Stimulated activated CD4-positive, alpha-beta T cell treated with anti-CD3 and anti-CD28 coated beads, Interleukin-15, amount 100 ng/mL, for 1 hour (primary cell): ENCODE results near the gene ACOD1.
"Not testable (repeated sequence)": the region's sequence is repeated elsewhere in the genome, so short reads cannot be mapped to it uniquely, and the experiment has no call there.

ENCODE experiments used
- DNase-seq, 2 donors: peaks; one replicate each; pipeline ENCODE4 v3.0.0-alpha.2; 2020; ENCODE audit warnings: low read depth in 1 of 2, low spot score in 1 of 2

Gene ACOD1

DNA sequence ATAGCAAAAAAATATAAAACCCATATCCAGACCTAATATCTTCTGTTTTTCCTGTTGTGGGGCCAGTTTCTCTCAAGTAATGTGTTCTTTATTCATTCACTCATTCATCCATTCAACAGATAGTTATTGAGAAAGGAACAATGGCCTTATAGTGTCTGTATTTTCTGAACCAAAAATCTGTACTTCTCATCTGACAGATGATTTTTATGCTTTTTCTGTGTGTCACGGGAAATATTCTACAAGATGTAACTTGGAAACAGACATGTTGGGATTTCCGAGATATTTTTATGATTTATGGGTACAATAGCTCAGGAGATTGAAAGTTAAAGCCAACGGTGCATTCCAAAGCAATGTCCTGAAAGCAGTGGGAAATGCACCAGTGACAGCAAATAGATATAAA lies 5.7 kb downstream of the ACOD1 start:
- no peak for DNase-seq

DNA sequence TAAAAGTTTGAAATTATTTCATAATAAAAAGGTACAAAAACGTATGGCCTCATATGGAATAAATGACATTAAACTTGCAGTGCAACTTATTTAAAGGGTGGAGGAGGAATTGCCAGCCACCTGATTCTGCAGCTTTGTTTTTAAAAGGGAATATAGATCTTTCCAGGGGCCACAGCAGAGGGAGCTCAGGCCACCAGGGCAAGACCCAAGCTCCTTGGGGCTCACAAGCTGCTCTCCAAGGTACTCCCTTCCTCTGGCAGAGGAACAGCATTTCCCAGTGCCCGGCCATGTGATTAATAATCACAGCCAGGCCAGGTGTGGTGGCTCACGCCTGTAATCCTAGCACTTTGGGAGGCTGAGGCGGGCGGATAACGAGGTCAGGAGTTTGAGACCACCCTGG lies 6.2 kb downstream of the ACOD1 start:
- no peak for DNase-seq

DNA sequence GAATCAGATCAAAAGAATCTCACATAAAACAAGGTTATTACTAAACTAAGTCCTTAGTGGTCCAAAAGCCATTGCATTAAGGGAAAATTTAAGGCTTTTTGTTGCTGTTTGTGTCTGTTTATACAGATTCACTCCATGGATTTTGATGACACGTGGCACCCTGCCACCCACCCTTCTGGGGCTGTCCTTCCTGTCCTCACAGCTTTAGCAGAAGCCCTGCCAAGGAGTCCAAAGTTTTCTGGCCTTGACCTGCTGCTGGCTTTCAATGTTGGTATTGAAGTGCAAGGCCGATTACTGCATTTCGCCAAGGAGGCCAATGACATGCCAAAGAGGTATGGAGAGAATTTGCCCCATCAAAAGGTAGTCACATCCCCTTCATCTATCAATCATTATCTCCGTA lies 6.9 kb downstream of the ACOD1 start:
- no peak for DNase-seq

DNA sequence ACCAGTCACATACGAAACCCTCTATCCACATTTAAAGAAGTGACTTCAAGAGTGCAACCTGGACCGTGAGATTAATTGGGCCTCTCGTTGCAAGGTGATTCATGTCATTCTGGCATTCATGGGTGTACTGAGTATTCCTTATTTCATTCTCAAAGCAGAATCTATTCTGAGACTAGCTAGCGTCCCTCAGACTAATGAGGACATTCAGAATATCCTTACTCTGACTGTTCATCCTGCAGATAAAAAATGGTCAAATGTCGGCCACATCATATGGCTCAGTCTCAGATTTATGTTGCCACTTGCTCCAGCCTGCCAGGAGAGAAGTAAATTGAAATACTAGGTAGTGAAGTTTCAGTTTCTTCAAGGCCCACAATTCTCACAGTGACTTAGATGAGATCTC lies 7.3 kb downstream of the ACOD1 start:
- DNase-seq, result no peak

DNA sequence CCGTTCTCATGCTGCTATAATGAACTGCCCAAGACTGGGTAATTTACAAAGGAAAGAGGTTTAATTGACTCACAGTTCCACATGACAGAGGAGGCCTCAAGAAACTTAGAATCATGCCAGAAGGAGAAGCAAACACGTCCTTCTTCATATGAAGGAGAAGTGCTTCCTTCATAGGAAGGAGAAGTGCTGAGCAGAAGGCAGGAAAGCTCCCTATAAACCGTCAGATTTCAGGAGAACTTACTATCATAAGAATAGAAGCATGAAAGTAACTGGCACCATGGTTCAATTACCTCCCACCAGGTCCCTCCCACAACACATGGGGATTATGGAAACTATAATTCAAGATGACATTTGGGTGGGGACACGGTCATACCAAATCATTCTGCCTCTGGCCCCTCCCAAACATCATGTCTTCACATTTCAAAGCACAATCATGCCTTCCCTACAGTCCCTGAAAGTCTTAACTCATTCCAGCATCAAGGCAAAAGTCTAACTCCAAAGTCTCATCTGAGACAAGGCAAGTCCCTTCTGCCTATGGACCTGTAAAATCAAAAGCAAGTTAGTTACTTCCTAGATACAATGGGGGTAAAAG lies 10.6 kb downstream of the ACOD1 start:
- DNase-seq, result no peak

DNA sequence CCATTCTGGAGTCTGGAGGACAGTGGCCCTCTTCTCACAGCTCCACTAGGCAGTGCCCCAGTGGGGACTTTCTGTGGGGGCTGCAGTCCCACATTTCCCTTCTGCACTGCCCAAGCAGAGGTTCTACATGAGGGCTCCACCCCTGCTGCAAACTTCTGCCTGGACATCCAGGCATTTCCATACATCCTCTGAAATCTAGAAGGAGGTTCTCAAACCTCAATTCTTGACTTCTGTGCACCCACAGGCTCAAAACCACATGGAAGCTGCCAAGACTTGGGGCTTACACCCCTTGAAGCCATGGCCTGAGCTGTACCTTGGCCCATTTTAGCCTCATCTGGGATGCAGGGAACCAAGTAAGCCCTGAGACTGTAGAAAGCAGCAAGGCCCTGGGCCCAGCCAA lies 11.4 kb downstream of the ACOD1 start:
- not testable (repeated sequence) for DNase-seq

DNA sequence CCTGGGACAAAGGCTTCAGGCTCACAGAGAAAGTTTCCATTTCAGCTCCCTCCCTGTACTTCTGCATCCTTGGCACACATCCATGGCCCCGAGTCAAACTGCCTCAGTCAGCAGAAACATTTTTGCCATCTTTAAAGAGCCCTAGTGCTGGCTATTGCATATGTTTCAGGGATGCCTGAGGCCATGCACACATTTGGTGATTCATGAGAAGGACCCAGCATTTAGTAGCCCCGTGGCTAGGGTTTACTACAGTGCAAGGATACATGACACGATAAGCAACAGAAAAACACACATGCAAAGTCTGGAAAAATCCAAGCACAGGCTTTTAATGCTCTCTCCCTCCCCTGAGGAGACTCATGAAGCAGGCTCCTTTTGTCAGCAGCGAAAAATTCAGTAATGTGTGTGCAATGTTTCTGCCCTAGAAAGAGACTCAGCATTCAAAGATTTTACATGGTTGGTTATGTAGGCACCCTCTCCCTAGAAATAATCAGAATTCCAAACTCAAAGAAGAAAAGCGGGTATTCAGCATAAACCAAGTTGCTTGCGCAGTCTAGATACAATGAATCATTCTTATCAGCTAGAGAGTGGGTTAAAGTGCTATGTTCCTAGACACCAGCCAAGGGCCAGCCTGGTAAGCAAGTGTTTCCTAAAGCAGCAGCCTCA lies 17.6 kb downstream of the ACOD1 start:
- DNase-seq, result no peak

DNA sequence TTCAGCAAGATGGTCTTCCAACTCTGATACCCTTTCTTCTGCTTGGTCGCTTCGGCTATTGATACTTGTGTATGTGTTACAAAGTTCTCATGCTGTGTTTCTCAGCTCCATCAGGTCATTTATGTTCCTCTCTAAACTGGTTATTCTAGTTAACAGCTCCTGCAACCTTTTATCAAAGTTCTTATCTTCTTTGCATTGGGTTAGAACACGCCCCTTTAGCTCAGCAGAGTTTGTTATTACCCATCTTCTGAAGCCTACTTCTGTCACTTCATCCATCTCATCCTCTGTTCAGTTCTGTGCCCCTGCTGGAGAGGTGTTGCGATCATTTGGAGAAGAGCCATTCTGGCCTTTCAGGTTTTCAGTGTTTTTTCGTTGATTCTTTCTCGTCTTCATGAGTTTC lies 18.7 kb downstream of the ACOD1 start:
- no peak for DNase-seq

DNA sequence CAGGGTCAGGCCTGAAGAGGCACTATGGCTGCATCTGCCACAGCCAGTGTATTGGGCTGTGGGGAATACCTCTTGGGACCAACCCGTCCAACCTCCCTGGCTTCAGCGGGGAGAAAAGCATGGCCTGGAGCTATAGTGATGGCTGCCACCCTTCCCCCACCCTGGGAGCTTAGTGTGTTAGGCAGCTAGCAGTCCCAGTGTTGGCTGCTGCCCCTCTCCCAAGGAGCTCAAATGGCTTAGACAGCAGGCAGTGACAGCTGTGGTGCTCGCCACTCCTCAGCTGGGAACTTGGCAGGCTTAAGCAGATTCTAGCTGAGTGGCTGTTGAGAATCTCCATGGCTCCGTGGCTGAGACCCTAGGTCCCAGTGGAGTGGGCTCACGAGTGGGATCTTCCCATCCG lies 19.7 kb downstream of the ACOD1 start:
- no peak for DNase-seq

DNA sequence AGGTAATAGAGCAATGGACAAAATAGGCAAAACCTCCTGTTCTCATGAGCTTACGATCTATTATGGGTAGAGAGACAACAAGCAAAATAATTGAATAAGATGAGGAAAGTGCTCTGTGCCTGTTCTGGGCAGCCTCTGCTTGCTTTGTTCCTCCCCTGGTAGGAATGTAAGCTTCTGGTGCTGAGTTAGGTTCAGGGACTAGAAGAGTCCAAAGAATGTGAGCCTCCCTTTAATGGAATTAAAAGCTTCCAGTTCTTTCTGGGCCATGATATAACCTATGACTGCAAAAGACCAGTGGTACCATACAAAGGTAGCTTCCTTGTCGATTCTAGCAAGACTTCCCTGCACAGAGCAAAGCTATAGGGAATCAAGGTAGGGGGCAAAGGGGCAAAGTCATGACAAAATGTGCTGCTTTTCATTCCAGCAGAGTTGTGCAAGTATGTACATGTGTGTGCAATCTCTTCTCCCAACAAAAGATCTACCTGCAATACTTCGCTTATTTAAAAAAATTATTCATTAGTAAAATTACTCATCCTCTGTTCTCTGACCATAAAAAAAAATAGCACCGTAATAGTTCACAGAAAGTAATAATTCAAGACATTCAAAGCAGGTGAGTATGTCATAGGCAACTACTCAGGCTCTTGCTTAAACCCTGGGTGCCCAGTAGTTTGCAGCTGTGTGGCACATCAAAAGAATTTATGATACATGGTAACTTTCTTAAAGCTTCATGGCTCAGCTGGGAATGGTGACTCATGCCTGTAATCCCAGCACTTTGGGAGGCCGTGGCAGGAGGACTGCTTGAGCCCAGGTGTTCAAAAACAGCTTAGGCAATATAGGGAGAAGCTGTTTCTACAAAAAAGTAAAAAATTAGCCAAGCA lies 21.4 kb downstream of the ACOD1 start:
- DNase-seq, result no peak

DNA sequence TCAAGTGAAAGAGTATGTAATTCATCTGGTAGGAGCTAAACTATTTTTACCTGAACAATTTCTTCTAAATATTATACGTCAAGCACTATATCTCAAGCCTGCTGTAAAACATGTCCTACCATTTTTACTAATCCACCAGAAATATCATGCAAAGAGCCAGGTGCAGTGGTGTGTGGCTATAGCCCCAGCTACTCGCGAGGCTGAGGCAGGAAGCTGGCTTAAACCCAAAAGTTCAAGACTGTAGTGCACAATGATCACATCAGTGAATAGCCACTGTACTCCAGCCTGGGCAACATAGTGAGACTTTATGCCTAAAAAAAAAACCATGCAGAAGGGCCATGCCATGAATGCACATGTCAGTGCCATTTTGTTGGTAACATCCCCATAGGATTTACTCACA lies 22.9 kb downstream of the ACOD1 start:
- DNase-seq, result no peak

DNA sequence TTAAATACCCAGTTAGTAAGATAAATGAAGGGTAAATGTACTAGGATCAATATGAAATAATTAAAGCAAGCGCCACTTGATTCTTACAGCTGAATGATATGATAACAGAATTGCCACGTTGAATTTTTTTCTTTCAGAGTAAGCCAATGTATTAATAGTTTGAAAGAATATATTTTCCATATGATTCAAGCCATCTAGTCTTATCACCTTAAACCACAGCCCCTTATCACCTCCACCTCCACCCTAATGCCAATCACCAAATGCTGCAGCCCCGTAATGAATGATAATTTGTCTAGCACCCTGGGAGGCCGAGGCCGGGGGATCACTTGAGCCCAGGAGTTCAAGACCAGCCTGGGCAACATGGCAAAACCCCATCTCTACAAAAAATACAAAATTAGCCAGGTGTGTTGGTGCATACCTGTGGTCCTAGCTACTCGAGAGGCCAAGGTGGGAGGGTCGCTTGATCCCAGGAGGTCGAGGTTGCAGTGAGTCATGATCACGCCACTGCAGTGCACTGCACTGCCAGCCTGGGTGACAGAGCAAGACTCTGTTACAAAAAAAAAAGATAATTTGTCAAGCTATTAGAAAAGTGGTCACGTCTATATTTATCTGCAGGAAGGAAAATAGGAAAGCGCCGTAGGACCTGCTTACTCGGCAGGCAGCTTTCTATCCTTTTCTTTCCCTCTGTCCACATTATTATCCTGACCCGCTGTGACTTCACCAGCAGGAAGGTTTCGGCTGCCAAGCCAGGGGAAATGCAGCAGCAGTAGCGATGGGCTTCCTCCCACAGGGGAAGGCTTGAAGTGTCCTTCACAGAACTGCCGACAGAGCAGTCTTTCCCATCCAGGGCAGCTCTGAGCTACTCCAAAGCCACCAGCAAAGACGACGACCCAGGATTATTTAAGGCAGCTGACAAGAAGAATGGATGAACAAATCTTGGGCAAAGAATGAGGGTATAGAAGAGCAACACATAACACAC lies 23.8 kb downstream of the ACOD1 start:
- DNase-seq, result no peak

DNA sequence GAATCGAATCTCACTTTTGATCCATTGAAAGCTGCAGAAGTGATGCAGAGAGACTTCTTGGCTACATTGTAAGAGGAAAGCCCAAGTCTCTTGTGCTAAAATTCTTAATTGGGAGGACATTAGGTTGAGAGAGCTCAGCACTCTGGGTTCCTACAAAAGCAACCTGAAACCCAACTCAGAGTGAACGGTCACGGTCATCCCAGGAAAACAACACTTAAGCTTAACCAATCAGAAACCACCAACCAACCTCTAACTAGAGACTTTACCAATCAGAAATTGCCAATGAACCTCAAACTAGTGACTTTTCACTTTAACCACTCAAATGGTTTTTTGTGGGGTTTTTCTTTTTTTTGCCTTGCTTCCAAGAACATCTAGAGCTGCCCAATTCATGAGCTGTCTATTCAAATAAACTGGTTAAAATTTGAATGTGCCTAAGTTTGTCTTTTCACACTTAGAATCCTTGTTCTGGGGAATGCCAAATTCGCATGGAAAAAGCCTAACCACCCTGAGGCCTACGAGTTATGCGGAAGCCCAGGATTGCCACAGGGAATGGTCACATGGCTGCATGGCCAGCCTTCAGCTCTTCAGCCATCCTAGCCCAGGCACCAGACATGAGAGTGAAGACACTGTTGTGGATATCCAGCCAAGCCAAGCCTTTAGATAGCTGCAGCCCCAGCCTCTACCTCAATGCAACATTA lies 25.8 kb downstream of the ACOD1 start:
- no peak for DNase-seq

DNA sequence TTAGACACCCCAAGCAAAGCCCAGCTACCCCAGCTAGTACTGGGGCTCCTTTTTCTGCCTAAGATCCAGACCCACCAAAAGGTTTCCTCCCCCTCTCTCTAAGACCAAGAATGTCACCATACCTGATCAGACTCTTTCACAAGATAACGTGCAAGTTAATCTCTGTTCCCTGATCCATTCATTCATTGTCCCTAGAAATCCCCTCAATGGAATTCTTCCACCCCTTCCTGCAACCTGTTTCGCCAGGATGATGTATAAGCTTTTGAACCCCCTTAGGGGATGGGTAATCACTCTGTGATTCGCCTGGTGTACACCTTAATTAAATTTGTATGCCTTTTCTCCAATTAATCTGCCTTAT lies 26.3 kb downstream of the ACOD1 start:
- DNase-seq, result no peak

DNA sequence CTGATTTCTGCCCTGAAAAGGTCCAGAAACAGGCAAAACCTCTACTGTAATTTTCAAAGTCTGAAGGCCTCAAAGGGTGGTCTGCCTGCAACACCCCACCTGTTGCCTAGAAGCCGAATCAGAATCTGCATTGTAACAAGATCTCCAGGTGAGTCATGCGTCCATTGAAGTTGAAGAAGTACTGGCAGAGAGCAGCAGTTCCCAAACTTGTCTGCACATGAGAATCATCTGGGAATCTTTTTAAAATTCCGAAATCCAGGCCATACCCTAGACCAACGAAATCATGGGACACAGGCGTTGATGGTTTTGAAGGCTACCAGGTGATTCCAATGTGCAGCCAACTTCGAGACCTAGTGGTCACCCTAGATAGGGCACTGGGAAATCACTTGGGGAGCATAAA lies 27.6 kb downstream of the ACOD1 start:
- no peak for DNase-seq

DNA sequence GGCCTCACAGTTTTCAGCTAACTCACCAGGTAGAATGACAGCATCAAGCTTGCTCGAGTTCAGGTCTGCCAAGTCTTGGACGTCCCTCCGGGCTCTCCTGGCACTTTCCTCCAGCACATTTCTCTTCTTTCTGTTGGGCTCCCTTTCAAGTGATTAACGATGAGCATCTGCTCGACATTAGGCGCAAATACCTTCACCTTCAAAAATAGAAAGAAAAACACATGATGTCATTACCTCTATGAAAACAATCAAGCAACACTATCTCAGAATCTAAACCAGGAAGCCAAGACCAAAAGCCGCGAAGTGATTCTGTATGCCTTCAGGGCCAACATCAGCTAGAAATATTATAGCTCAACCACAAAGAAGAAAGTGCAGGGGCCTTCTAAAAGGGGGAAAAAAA lies 28.2 kb downstream of the ACOD1 start:
- no peak for DNase-seq

DNA sequence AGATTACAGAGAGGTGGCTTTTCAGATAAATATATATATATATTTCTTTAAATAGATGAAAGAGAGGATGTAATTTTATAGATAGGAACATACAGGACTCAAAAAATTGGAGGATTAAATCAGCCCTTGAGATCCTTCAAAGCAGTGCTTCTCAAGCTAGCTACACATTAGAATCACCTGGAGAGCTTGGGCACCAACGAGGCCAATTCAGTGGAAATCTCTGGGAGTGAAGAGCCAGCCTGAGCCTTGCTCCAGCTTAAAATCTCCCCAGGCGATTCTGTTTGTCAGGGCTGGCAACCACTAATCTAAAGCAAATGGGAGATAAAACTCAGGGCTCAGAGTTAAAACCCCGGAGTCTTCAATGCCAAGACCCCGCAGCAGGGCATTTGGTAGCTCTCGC lies 28.6 kb downstream of the ACOD1 start:
- DNase-seq, result no peak

DNA sequence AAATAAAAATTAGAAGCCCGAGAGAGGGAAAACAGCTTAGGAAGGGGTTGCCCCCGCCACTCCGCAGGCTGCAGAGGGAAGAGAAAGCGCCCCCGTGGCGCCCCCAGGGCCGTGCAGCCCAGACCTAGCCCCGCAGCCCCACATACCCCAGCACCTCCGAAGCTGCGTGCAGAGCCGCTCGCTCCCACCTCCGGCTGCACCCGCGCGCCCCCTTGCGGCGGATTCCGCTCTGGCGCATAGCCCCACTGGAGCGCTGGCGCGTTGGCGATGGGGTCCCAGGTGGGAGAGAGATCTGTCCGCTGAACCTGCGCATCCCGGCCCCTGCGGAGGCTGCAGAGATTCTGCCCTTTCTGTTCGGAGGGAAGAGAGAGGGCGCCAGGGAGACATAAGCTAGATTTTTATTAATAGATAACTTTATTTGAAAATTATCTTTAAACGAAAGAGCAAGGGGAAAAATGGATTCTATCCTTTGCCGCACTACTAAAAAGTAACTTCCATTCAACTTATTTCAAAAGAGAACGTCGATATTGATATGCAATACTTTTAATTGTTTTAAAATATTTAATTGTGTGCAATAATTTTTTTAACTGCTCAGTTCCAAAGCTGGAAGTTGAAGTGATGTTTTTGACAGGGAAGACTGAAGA lies 31.9 kb downstream of the ACOD1 start:
- peak; percentile 75 to 85 for DNase-seq

DNA sequence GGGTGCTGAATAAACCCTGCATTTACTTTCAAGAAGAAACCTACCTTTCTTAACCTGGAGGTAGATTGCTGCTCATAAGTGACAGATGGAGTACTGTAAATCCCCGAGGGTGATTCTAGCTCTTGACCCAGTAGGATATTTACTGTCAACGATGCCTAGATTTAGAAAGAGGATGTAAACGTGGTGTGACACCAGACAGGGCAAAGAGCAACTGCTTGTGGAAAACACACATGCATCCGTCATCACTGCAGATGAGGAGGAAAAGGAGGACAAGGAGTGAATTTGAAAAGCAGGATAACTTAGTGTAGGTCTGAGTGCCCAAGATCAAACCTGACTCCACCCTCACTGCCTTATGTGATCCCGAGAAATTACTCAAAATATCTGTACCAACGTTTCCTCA lies 33.8 kb downstream of the ACOD1 start:
- DNase-seq, result no peak

DNA sequence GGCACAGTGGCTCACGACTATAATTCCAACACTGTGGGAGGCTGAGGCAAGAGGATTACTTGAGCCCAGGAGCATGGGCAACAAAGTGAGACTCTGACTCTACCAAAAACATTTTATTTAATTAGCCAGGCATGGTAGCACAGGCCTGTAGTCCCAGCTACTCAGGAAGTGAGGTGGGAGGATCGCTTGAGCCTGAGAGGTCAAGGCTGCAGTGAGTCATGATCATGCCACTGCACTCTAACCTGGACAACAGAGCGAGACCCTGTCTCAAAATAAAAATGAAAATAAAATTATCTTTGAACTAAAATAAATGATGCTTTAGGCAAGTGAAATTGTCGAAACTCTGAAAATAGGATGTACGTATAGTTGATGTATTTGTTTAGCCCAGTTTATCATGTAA lies 35.4 kb downstream of the ACOD1 start:
- DNase-seq, result no peak
